Measurements from ENCODE around the gene MIPOL1. TPM values are rescaled to one million over a fixed set of nuclear protein-coding genes. Genes with fewer than 3 reads are reported as not detected.

Gene MIPOL1
- total and polyA plus RNA-seq, 2 of the 4 experiments (the other 2 are of a cell fraction), result 2.7 to 5.9 TPM

- POLR2A ChIA-PET (ENCODE audit: unreplicated experiment), result no interaction called here
- BruUV-seq (replicated peaks), result no TSS peak
- H3K27me3 ChIP-seq (ENCODE audit: control insufficient read depth, insufficient read depth, low read length), result peaks cover 4% of the 10 kb centered on the region; the same call in 1 of the 2 replicates
- H2BK5ac ChIP-seq (ENCODE audit: low read depth, low read length, poor library complexity, severe bottlenecking), result no peak overlapping the region
- CTCF ChIA-PET, result interaction anchor here (1.0 to 1.1 kb wide), 2 partner anchors 18 to 600 kb away, joined by 4 read pairs; no protein-coding TSS in a partner anchor
- H3K4ac ChIP-seq (ENCODE audit: low read depth, low read length), result no peak overlapping the region
- no peaks in the 10 kb centered on the region for H3K4me1 ChIP-seq (ENCODE audit: control insufficient read depth, insufficient read depth, low read length)
- dilution Hi-C loops (cut with HindIII; ENCODE audit: low sequenced_read_pairs, unreplicated experiment), result no loop called here
- in situ Hi-C loops (cut with MboI; ENCODE audit: low sequenced_read_pairs), result no loop called here
- H3K36me3 ChIP-seq (ENCODE audit: control insufficient read depth, insufficient read depth, low read length), result no peaks in the 10 kb centered on the region
- DNase-seq (no peak), ATAC-seq (ENCODE audit: low read depth) (no peak)
- no peak overlapping the region for H2BK20ac ChIP-seq (ENCODE audit: low read depth, low read length)
- H3K18ac ChIP-seq (ENCODE audit: low read depth, low read length), result no peak overlapping the region
- H4K8ac ChIP-seq (ENCODE audit: low read depth in 2 of 2, low read length in 2 of 2), result no peak overlapping the region
- no peak overlapping the region; the same call in 1 of the 2 replicates for H3K14ac ChIP-seq (replicated peaks; ENCODE audit: low read depth, low read length)
- H4K5ac ChIP-seq (ENCODE audit: low read depth, low read length), result no peak overlapping the region
- no peak overlapping the region for H3K56ac ChIP-seq (ENCODE audit: extremely low read depth, insufficient read depth, low read length)
- TF ChIP-seq CHD1 (IDR thresholded peaks at IDR 0.05; ENCODE audit: low read depth, low read length) (no peak), RCOR1 (IDR thresholded peaks at IDR 0.05; ENCODE audit: insufficient replicate concordance, low read length) (no peak), CEBPB (IDR thresholded peaks at IDR 0.05; ENCODE audit: low read depth, low read length) (no peak), MXI1 (IDR thresholded peaks at IDR 0.05; ENCODE audit: borderline replicate concordance, low read depth, low read length) (no peak), SMC3 (IDR thresholded peaks at IDR 0.05; ENCODE audit: low read depth, low read length) (no peak), MAZ (IDR thresholded peaks at IDR 0.05; ENCODE audit: borderline replicate concordance, low read depth, low read length) (no peak), FOS (IDR thresholded peaks at IDR 0.05; ENCODE audit: low read depth, low read length) (no peak), RAD21 (IDR thresholded peaks at IDR 0.05; ENCODE audit: low read length) (no peak), NFE2L2 (IDR thresholded peaks at IDR 0.05; ENCODE audit: low read depth, low read length) (no peak), MAFK (IDR thresholded peaks at IDR 0.05; ENCODE audit: low read depth, low read length) (no peak), CTCF (conservative IDR thresholded peaks at IDR 0.05; ENCODE audit: low read depth, low read length) (no peak), BHLHE40 (IDR thresholded peaks at IDR 0.05; ENCODE audit: low read depth, low read length) (no peak), ELK1 (IDR thresholded peaks at IDR 0.05; ENCODE audit: borderline replicate concordance, low read depth, low read length) (no peak), POLR2A (IDR thresholded peaks at IDR 0.05; ENCODE audit: low read depth, low read length) (no peak), RFX5 (IDR thresholded peaks at IDR 0.05; ENCODE audit: low read depth, low read length) (no peak)
- TF ChIP-seq, protein P1, sequence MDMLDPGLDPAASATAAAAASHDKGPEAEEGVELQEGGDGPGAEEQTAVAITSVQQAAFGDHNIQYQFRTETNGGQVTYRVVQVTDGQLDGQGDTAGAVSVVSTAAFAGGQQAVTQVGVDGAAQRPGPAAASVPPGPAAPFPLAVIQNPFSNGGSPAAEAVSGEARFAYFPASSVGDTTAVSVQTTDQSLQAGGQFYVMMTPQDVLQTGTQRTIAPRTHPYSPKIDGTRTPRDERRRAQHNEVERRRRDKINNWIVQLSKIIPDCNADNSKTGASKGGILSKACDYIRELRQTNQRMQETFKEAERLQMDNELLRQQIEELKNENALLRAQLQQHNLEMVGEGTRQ (IDR thresholded peaks at IDR 0.05; ENCODE audit: low read depth, low read length), result no peak
- no peak overlapping the region for H3K27ac ChIP-seq (ENCODE audit: insufficient read depth, low read length)
- H2AK5ac ChIP-seq (ENCODE audit: low read depth, low read length), result no peak overlapping the region
- H3K9me1 ChIP-seq (ENCODE audit: insufficient read depth, low read length), result 0 out of 2 replicates have a peak, but pooled peaks cover 3% of the 10 kb centered on the region
- H2AFZ ChIP-seq (replicated peaks; ENCODE audit: low read length, poor library complexity), result no peak overlapping the region
- H3K9ac ChIP-seq (ENCODE audit: low read depth, low read length), result no peak overlapping the region
- no peak overlapping the region for H3K4me3 ChIP-seq (ENCODE audit: insufficient read depth, low read depth, low read length)
- no peak overlapping the region for H3K4me2 ChIP-seq (ENCODE audit: low read depth, low read length)
- no peak overlapping the region for H2AK9ac ChIP-seq (replicated peaks; ENCODE audit: low read depth, low read length, poor library complexity)
- H4K20me1 ChIP-seq (ENCODE audit: insufficient read depth, low read length), result no peaks in the 10 kb centered on the region
- no peaks in the 10 kb centered on the region for H3K79me1 ChIP-seq (ENCODE audit: low read depth in 1 of 2, low read length in 2 of 2)
- 0 out of 2 replicates have a peak overlapping the region, but pooled peaks have one; percentile 25 for H3K23ac ChIP-seq (ENCODE audit: low read depth, low read length)
- H2BK15ac ChIP-seq (ENCODE audit: low read depth, low read length), result no peak overlapping the region
- peaks cover 3% of the 10 kb centered on the region; the same call in 1 of the 2 replicates for H3K9me3 ChIP-seq (ENCODE audit: control insufficient read depth, insufficient read depth, low read length)
- no peak overlapping the region for H4K91ac ChIP-seq (ENCODE audit: insufficient read depth, low read depth, low read length)
- intact Hi-C loops (cut with micrococcal nuclease), result no loop called here
- no peak overlapping the region for H2BK120ac ChIP-seq (ENCODE audit: low read depth, low read length)
- no CpG with 5 or more reads among the region's 1 CpG for WGBS, 2 experiments (ENCODE audit: extremely low coverage in 2 of 2, insufficient read length in 1 of 2)
Measured at GRCh38 chr14:37153005-37153404, 44.7 kb upstream of the MIPOL1 start.
